ENCODE results near the gene NUMBL. TPM values are rescaled to one million over a fixed set of nuclear protein-coding genes. Genes with fewer than 3 reads are reported as not detected.
"Not testable (repeated sequence)": the region's sequence is repeated elsewhere in the genome, so short reads cannot be mapped to it uniquely, and the experiment has no call there.

Gene NUMBL
- total RNA-seq, result 10 to 100 TPM; 54.0 to 62.6 TPM
- long read RNA-seq, donor 1, partial matches to known transcripts, result 1 of 6 reads
- long read RNA-seq, donor 1, other reads (novel, unspliced or antisense), result 5 of 6 reads
- long read RNA-seq, donor 2, partial matches to known transcripts, result 2 of 2 reads
- long read RNA-seq, donor 2, other reads (novel, unspliced or antisense), result 0 of 2 reads

DNA sequence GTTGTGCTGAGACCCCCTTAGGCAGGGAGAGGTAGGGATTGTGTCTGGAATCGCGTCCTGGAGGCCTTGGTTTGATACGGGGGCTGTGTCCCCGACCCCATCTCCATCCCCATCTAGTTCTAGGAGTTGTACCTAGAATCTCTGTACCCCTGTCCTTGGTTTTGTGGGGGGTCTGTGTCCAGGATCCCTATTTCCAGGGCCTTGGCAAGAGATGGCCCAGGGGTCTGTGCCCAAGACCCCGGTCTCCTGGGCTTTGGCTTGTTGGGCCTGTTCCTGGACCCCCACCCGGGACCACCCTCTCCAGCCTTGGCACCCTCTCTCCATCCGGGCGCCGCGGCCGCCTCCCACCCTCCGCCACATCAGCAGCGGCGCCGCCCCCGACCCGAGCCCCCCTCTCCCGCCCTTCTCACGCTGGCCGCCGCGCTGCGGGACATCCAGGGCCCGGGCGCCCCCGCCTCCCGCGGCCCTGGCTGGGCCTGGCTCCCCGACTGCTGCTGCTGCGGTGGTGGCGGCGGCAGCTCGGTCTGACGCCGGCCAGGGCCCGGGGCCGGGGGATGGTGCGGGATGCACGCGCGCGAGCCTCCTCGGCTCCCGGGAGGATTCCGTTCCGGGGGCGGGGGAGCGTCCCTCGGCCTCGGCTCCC, at the start of gene NUMBL:
Gene NUMBL, minus strand, starts transcription at position 602 of the 643 bp plus-strand sequence. Its CDS starts 168 bp downstream, at position 434.
- intact Hi-C loops (cut with DNase I), result loop anchor here in 1 of 2 donors (2.0 kb wide), 1 partner anchor 27 kb away; the partner anchor contains the start of genes COQ8B and ITPKC
- DNase-seq (ENCODE audit: low spot score), result peak; percentile 86

DNA sequence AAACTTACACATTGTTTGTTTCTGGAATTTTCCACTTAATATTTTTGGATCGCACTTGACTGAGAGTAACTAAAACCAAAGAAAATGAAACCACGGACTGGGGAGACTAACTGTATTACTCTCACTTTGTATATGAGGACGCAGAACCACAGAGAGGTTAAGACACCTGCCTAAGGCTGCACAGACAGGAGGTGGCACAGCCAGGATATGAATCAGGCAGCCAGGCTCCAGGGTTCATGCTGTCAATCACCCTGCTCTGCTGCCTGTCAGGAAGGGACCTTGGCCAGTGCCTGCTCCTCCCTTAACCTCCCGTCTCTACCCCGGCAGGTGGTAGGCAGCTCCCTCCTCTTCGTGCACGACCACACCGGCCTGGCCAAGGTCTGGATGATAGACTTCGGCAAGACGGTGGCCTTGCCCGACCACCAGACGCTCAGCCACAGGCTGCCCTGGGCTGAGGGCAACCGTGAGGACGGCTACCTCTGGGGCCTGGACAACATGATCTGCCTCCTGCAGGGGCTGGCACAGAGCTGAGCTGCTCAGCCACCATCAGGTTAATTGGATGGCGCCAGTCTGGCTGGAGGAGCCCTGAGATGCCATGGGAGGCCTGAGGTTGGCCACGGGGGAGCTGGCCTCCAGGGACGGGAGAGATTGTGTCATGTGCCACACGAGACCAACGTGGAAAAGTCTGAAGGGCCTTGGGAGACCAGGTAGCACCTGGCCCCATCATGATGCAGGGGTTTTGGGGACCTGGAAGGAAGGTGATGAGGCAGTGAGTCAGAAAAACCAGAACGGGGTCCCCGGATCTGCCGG, 48.8 kb upstream of the NUMBL start:
- no peak for DNase-seq (ENCODE audit: low spot score)
- intact Hi-C loops (cut with DNase I), result no loop called here

DNA sequence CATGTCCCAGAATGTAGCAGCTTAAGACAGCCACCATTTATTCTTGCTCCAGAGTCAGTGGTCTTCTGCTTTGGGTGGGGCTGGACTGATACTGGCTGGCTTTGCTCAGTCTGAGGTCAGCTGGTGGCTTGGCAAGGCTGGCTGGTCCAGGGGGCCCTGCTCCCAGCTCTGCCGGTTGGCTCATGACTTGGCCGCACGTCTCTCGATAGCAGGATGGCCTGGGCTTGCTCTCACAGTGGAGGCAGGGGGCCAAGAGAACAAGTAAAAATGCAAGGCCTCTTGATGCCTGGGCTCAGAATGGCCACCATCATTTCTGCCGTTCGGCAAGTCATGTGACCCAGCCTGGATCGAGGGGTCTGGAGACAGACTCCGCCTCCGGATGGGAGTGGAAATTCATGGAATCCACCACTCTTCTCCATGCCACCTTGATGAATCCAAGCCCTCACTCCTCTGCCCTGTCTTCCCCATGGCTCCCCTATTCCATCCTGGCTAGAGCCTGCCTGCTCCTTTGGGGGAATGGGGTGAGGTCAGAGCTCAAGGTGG, 46.7 kb upstream of the NUMBL start:
- intact Hi-C loops (cut with DNase I), result no loop called here
- peak; percentile 84 for DNase-seq (ENCODE audit: low spot score)

DNA sequence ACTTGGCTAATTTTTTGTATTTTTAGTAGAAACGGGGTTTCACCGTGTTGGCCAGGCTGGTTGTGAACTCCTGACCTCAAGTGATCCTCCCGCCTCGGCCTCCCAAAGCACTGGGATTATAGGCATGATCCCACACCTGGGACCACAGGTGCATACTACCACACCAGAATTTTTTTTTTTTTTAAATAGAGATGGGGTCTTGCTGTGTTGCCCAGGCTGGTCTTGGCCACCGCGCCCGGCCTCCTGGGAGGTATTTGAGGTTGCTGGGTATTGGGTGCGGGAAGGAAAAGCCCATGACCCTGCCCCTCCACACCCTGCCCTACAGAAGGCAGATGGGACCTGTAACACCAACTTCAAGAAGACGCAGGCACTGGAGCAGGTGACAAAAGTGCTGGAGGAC, 46.2 kb upstream of the NUMBL start:
- intact Hi-C loops (cut with DNase I), result loop anchor here in 1 of 2 donors (1.0 kb wide), 1 partner anchor 35 kb away; no protein-coding TSS in a partner anchor
- DNase-seq (ENCODE audit: low spot score), result no peak

DNA sequence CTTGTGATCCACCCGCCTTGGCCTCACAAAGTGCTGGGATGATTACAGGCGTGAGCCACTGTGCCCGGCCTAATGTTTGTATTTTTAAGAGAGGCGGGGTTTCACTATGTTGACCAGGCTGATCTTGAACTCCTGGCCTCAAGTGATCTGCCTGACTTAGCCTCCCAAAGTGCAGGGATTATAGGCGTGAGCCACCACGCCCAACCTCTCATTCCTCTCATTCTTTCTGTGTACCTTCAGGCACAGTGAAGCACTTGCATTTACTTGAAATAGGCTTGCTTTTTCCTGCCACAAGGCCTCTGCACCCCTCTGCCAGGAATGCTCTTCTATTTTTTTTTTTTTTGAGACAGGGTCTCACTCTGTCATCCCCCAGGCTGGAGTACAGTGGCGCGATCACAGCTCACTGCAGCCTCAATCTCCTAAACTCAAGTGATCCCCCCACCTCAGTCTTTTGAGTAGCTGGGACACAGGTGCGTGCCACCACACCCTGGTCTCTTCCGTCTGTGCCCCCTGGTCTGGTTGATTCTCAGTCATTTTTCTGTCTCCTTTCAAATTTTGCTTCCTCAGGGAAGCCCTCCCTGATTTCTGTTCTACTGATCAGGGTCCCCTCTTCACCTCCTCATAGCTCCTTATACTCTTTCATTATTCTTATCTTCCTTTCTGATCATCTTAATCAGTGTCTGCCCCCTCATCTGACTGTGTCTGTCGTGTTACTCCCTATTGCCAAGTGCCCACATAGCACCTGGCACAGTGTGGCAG, 44.7 kb upstream of the NUMBL start:
- DNase-seq (ENCODE audit: low spot score), result no peak
- intact Hi-C loops (cut with DNase I), result no loop called here

DNA sequence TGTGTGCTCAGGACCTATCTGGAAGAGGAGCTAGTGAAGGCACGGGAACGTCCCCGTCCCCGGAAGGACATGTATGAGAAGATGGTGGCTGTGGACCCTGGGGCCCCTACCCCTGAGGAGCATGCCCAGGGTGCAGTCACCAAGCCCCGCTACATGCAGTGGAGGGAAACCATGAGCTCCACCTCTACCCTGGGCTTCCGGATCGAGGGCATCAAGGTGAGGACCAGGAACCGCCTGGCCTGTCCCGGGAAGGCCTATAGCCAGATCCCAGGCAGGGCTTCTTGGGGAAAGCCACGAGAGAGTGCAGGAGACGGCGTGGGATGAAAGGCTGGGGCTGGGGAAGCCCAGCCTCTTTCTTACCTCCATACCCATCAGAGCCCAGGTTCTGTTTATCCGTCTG, 42.7 kb upstream of the NUMBL start:
- intact Hi-C loops (cut with DNase I), result no loop called here
- DNase-seq (ENCODE audit: low spot score), result no peak

DNA sequence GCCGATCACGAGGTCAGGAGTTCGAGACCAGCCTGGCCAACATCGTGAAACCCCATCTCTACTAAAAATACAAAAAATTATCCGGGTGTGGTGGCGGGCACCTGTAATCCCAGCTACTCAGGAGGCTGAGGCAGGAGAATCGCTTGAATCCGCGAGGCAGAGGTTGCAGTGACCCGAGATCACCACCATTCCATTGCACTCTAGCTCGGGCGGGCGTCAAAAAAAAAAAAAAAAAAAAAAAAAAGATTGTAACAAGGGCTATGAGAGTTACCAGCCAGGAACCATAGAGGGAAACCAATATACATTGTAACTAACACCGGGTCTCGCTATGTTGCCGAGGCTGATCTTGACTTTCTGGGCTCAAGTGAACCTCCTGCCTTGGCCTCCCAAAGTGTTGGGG, 41.9 kb upstream of the NUMBL start:
- DNase-seq (ENCODE audit: low spot score); intact Hi-C loops (cut with DNase I): not testable (repeated sequence)

DNA sequence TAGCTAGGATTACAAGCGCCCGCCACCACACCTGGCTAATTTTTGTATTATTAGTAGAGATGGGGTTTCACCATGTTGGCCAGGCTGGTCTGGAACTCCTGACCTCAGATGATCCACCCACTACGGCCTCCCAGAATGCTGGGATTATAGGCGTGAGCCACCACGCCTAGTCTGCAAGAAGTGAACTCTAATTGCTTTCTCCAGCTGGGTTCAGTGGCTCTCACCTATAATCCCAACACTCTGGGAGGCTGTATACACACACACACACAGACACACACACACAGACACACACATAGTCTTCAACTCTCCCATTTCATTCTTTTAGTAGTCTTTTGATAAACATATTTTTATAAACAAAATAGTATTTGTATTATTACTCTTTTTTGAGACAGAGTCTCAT, 39.6 kb upstream of the NUMBL start:
- intact Hi-C loops (cut with DNase I); DNase-seq (ENCODE audit: low spot score): not testable (repeated sequence)

DNA sequence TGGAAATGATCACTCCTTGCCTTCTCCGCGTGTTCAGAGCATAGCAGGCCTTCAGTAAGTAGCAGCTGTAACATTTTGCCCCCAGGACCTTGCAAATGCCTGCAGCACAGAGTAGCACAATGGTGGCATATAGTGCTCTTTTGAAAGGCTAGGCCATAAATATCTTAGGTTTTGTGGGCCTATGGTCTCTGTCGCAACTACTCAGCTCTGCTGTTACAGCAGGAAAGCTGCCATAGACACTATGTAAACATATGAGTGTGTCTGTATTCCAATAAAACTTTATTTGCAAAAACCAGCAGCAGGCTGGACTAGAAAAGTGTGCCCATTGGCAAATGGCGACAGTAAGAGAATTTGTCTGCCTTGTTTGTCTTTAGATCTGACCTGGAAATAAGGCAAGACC, 35.8 kb upstream of the NUMBL start:
- intact Hi-C loops (cut with DNase I), result no loop called here
- DNase-seq (ENCODE audit: low spot score), result no peak

DNA sequence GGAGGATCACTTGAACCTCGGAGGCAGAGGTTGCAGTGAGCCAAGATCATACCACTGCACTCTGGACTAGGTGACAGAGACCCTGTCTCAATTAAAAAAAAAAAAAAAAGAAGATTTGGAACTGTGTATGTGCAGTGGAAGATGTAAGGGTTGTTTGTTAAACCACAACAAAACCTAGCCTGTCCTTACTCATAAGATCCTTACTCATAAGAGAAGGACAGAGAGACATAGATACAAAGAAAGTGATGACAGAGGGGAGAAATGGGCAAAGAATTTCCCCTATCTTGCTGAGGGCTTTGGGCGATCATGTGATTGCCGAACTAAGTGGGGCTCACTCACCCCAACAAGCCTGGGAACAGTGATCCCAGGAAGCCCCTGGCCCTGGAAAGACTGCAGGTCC, 34.4 kb upstream of the NUMBL start:
- intact Hi-C loops (cut with DNase I), result no loop called here
- no peak for DNase-seq (ENCODE audit: low spot score)

DNA sequence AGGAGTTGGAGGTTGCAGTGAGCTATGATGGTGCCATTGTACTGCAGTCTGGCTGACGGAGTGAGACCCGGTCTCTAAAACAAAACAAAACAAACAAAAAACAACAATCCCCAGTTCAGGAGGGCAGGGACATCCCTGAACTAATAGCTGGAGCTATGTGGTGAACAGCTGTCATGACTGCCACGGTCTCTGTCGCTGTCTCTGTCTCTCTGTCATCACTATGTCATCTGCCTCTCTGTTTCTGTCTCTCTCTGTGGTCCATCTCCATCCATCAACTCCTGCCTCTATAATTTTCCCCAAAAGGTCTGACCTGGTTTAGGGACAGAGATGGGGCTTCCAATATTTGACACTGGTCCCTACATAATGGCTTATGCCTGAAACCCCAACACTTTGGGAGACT, 33.9 kb upstream of the NUMBL start:
- no peak for DNase-seq (ENCODE audit: low spot score)
- intact Hi-C loops (cut with DNase I), result no loop called here

DNA sequence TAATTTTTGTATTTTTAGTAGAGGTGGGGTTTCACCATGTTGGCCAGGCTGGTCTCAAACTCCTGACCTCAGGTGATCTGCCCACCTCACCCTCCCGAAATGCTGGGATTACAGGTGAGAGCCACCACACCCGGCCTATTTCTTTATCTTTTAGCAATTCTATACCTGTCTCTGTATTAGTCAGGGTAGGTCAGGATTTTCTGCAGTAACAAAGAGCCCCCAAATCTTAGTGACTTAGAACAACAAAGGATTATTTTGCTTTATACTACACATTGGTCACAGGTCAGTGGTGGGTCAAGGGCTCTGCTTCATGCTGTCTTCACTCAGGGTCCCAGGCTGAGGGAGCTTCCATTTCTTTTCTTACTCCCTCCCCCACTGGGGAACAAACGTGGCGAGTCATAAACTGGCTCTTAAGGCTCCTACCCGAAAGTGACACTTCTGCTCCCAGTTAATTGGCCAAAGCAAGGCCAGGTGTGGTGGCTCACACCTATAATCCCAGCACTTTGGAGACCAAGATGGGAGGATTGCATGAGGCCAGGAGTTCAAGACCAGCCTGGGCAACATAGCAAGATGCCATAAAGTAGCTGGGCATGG, 33.3 kb upstream of the NUMBL start:
- DNase-seq (ENCODE audit: low spot score), result no peak
- intact Hi-C loops (cut with DNase I), result no loop called here

DNA sequence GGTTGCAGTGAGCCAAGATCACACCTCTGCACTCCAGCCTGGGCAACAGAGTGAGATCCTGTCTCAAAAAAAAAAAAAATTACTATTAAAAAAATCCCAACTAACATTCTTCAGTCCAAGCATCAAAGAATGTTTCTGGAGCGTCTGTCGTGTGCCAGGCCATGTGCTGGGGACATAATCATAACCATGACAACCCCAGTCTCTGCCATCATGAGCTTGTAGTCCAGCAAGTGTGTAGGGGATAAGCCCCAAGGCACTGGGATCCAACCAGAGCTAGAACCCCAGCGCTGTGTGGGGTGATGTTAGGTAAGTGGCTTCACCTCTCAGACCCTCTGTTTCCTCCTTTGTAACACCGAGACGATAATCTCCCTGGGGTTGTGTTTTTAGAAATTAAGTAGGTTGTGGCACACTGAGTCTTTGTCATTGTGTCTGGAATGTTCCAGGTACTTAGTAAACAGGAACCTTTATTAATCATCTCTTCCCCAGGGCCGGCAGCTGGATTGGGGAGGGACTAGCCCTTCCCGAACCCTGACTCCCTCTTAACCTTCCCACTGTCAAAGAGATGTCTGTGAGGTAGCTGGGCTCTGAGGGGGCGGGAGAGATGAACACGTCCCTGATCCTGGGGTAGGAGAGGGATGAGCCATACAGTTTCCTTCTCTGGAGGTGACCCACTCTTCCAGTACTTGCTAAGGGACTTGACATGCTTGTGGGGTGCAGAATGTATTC, 31.6 kb upstream of the NUMBL start:
- intact Hi-C loops (cut with DNase I), result no loop called here
- DNase-seq (ENCODE audit: low spot score), result no peak

DNA sequence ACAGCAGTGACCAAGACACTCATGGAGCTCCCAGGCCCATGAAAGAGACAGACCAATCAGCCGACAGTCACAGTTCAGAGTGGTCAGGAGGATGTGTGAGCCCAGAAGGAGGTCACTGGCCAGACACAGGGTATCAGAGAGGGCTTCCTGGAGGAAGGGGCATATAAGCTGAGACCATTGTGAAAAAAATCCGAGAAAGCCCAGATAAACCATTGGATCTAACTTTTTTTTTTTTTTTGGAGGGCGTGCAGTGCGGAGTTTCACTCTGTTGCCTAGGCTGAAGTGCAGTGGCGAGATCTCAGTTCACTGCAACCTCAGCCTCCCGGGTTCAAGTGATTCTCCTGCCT, 30.7 kb upstream of the NUMBL start:
- no peak for DNase-seq (ENCODE audit: low spot score)
- intact Hi-C loops (cut with DNase I), result no loop called here

DNA sequence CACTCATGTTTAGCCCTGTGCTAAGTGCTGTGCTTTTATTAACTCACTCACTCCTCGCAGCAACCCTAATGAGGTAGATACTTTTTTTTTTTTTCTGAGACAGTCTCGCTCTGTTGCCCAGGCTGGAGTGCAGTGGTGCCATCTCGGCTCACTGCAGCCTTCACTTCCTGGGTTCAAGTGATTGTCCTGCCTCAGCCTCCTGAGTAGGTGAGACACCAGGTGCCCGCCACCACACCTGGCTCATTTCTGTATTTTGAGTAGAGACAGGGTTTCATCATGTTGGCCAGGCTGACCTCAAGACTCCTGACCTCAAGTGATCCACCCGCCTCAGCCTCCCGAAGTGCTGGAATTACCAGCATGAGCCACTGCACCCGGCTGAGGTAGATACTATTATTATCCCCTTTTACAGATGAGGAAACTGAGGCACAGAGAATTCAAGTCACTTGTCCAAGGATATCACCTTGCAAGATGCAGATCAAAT, 29.0 kb upstream of the NUMBL start:
- intact Hi-C loops (cut with DNase I), result loop anchor here in 1 of 2 donors (5.0 kb wide), 1 partner anchor 33 kb away; the partner anchor contains the start of genes ACTMAP and SNRPA
- DNase-seq (ENCODE audit: low spot score), result no peak

DNA sequence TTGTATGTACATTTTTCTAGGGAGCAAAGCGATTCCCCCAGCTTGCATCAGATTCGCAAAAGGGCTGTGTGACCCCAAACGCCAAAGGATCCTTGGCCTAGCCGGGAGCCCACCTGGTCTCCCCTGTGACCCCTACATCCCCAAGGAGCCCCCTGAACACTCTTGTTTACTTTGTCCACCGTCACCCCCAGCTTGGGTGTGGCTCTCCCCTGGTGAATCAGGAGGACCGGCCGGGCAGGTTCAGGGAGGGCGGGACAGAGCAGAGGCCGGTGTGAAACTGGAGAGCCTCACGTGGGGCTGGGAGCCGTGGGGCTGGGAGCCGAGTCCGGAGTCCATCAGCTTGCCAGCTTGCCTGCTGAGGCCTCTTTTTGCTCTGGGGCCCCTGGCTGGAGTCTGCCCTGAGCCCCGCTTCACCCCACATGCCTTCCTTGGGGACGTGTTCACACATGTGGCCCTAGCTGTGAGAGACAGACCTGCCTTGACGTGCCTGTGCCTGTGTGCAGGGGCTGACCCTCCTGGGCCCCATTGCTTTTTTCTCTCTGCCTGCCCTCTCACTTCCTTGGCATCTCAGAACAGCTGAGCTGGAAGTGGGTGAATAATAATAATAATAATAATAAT, 28.4 kb upstream of the NUMBL start:
- intact Hi-C loops (cut with DNase I), result loop anchor here in 1 of 2 donors (5.0 kb wide), 1 partner anchor 33 kb away; the partner anchor contains the start of genes ACTMAP and SNRPA
- peak; percentile 88 for DNase-seq (ENCODE audit: low spot score)

DNA sequence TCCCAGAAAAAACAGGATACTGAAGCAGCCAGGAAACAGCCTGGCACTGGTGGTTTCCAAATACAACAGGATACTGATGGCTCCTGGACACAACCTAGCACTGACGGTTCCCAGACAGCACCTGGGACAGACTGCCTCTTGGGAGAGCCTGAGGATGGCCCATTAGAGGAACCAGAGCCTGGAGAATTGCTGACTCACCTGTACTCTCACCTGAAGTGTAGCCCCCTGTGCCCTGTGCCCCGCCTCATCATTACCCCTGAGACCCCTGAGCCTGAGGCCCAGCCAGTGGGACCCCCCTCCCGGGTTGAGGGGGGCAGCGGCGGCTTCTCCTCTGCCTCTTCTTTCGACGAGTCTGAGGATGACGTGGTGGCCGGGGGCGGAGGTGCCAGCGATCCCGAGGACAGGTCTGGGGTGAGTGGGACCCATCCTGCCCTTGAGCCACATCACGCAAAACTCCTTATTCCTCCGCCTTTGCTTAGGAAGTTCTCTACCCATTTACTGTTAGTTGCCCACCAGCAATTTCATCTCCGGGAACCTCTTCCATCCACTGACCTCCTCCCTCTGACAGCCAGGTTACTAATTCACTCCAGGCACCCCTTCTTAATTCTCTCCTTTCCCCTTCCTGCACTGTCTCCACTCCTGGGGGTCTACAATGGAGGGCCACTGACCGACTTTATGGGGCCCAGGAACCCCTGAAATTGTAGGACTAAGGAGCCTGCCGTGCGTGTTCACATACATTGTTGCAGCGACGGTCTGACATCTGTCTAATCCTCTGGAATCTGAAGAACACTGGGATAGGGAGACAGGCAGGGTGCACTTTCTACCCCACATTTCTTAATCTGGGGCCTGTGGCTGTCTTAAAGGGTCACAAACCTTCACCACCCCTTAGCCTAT, 27.7 kb upstream of the NUMBL start:
- no peak for DNase-seq (ENCODE audit: low spot score)
- intact Hi-C loops (cut with DNase I), result loop anchor here in 1 of 2 donors (2.0 to 5.0 kb wide), 2 partner anchors 27 to 34 kb away; partner anchors contain the start of genes ACTMAP, NUMBL and SNRPA

All from posterior vena cava (tissue), 2 donors.